GM19099 (cell line): ENCODE results near the gene ACIN1.

ENCODE experiments used
- POLR2A ChIP-seq: IDR thresholded peaks from 3 replicates; pipeline ENCODE4 v1.6.1; 2011; ENCODE audit warnings: low read depth; ENCODE audit not compliant: insufficient read length; ENCODE audit errors: extremely low read depth

ACIN1 gene

DNA sequence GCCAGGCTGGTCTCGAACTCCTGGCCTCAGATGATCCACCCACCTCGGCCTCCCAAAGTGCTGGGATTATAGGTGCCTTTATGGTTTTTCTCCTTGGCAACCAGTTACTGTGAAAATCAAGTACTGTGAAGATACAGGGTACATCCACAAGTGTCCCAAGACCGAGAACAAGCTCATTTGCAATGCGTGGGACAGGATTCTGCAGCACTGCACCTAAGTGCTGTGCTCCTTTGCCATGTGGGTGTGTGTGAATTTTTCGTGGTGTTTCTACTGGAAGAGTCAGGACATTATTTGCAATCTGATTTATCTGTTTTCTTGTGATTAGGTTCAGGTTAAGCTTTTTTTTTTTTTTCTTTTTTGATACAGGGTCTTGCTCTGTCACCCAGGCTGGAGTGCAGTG is 77.8 kb downstream of the ACIN1 start:
- TF ChIP-seq POLR2A, result no peak

DNA sequence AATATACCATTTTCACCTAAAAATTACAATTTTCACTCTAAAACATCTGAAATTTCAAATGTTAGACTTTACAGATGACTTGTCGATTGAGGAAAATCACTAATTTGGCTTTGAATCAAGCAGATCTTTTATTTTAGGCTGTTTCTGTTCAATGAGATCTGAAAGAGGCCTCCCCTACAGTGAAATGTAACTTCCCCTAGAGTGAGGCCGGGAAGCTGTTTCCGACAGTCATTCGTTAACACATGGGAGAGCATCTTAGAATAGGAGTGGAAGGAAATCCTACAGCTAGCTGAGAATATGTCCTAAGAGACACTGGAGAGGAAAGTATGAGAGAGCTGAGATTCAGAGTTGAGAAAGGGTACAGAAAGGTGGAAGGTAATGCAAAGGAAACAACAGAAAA is 79.3 kb downstream of the ACIN1 start:
- TF ChIP-seq POLR2A, result no peak

DNA sequence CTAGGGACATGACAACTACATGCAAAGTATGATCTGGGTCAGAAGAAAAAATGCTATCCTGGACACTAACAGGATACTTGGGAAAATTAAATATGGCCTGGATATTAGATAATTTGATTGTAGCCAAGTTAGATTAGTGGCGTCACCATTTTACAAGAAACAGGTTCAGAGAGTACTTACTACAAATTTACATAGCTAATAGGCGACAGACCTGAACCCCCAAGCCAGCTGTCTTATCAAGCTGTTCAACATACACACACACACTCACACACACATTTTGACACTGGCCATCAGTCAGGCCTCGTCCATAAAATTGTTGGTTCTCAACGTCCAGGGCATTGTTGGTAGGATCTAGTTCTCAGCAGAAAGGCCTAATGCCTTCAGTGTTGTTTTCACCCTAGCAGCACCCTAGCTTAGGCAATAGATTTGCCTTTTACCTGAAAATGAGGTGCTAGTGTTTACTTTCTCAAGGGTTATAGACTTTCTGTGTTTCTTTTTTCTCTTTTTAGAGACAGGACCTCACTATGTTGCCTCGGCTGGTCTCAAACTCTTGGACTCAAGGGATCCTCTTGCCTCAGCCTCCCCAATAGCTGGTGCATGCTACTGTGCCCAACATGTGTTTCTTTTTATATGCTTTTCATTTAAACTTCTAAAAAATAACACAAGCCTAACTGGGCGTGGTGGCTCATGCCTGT is 81.7 kb downstream of the ACIN1 start:
- no peak for TF ChIP-seq POLR2A

DNA sequence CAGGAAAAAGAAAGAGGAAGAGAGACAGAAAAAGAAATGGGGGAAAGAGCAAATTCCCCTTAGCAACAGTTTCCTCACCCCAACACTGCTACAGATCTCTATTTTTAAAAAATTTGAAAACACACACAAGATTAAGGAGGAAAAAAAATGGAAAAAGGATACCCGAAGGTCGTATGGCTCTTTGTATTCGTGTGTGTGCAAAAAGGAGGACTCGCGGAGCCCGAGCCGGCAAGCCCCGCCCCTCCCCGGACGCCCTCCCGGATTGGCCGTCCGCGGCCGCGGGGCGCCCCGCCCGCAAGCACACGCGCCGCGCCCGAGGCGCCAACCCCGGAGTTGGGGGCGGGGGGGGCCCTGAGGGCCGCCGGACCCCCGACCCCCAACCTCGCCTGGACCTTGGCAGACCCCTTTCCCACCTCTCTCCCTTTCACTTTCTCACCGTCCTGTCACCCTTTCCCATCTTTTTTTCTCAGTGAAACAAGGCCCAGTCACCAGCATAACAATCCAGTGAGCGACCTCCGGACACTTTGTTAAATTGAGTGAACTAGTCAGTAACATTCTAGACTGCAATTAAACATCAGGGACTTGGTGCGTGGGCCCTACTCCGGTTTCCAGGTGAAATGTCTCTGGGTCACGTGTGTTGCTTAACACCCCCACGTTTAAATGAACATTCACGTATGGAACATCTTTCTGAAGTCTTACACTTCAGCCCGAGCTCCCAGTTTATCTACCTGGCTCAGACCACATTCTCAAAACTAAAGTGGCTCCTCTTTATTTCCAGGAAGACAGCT is 84.8 kb downstream of the ACIN1 start, which contains the start of gene C14orf93:
Gene C14orf93 (minus strand): TSS at position 205 of the 788 bp plus-strand sequence. CDS start 11,120 bp downstream, outside the sequence.
- peak; percentile 66 for TF ChIP-seq POLR2A

DNA sequence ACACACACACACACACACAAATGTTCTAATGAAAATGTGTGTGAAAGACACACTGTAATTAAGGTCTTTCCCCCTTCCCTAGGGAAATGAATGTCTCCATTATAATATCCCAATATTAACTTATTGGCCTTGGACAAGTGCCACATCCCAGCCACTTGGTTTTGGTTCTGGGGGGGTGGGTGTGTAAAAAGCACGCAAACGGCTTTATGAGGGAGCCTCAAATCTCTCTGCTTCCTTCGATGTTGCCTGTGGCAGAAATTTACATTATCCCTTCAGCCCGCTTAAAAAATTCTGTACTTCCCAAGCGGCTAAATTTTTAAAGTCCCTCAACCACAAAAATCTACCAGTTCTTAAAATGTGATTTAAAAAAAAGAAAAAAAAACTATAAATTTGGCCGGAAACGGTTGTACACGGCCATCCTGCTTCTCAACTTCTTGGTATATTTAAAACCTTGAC is 85.4 kb downstream of the ACIN1 start:
- TF ChIP-seq POLR2A, result no peak

DNA sequence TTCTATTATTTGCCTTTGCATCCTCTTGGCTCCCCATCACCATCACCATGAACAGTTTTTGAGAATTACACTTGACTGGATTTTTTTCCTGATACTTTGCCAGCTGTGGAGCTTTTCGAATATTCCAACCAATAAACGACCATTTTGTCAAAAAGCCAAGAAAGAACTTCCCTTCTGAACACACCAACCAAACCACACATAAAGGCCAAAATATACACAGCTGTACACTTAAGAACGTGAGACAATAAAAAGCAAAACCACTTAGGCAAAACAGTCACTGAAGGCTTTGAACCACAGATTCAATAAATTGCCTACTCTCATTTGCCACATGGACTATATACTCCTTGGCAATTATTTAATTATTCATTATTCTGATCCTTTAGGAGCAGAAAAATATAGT is 86.1 kb downstream of the ACIN1 start:
- no peak for TF ChIP-seq POLR2A
